Activated CD8-positive, alpha-beta memory T cell treated with anti-CD3 and anti-CD28 coated beads for 4 hours (primary cell): Measurements from ENCODE around the gene BRF1.
"Not testable (repeated sequence)": the region's sequence is repeated elsewhere in the genome, so short reads cannot be mapped to it uniquely, and the experiment has no call there.

Experiments used
- DNase-seq, 2 donors: peaks; one replicate each; pipeline ENCODE4 v3.0.0-alpha.2; 2020; ENCODE audit warnings: low read depth in 2 of 2

BRF1 gene

GRCh38 chr14:105290621-105291346, 10.0 kb downstream of the BRF1 start:
- DNase-seq, result no peak

- not testable (repeated sequence) for DNase-seq
Measured at GRCh38 chr14:105288936-105289335, 11.9 kb downstream of the BRF1 start.

GRCh38 chr14:105287249-105288102, 13.3 kb downstream of the BRF1 start:
- no peak for DNase-seq

- DNase-seq, result no peak
Measured at GRCh38 chr14:105286759-105287144, 14.0 kb downstream of the BRF1 start.

- no peak for DNase-seq
Measured at GRCh38 chr14:105285174-105285573, 15.6 kb downstream of the BRF1 start.

GRCh38 chr14:105283899-105284298, 16.9 kb downstream of the BRF1 start:
- DNase-seq, result no peak

- DNase-seq, result no peak
Measured at GRCh38 chr14:105283028-105283427, 17.8 kb downstream of the BRF1 start.

- DNase-seq, result no peak
Measured at GRCh38 chr14:105282098-105282725, 18.6 kb downstream of the BRF1 start.

- no peak for DNase-seq
Measured at GRCh38 chr14:105281371-105282097, 19.3 kb downstream of the BRF1 start.

GRCh38 chr14:105280525-105280924, 20.3 kb downstream of the BRF1 start:
- no peak for DNase-seq

- no peak for DNase-seq
Measured at GRCh38 chr14:105279642-105280361, 21.0 kb downstream of the BRF1 start.

GRCh38 chr14:105277448-105277847, 23.4 kb downstream of the BRF1 start:
- DNase-seq, result not testable (repeated sequence)

GRCh38 chr14:105275267-105275946, 25.4 kb downstream of the BRF1 start:
- no peak for DNase-seq

- DNase-seq, result no peak
Measured at GRCh38 chr14:105274637-105275036, 26.2 kb downstream of the BRF1 start.

GRCh38 chr14:105273062-105273461, 27.7 kb downstream of the BRF1 start:
- DNase-seq, result no peak

GRCh38 chr14:105272623-105273022, 28.2 kb downstream of the BRF1 start:
- no peak for DNase-seq

- no peak for DNase-seq
Measured at GRCh38 chr14:105271224-105271890, 29.4 kb downstream of the BRF1 start.

- no peak for DNase-seq
Measured at GRCh38 chr14:105269405-105269804, 31.4 kb downstream of the BRF1 start.

GRCh38 chr14:105268736-105269354, 32.0 kb downstream of the BRF1 start:
- DNase-seq, result no peak
